ENCODE results near the gene PAPPA2.

PAPPA2 gene

GRCh38 chr1:176803596-176803995 lies 340.6 kb downstream of the PAPPA2 start:
- DNase-seq (ENCODE audit: low read depth), result no peak

DNA sequence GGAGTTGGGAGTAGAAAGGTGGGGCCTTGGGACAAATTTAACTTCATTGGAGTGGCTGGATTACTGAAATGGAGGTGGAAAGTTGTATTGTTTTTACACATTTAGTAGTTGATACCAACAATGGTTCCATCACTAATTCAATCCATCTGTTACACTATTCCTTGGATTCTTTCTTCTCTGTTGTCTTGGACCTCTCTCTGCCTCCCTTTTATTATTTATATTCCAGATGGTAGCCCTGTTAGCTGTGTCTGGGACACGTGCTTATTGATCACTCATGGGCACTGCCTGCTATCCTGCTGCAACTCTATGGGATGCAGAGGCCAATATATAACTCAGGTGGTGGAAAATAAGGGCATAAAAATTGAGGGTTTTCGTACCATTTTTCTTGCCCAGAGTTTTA lies 346.3 kb downstream of the PAPPA2 start:
- no peak for DNase-seq (ENCODE audit: low read depth)

- DNase-seq (ENCODE audit: low read depth), result no peak
Measured at GRCh38 chr1:176811511-176812288, 348.7 kb downstream of the PAPPA2 start.

DNA sequence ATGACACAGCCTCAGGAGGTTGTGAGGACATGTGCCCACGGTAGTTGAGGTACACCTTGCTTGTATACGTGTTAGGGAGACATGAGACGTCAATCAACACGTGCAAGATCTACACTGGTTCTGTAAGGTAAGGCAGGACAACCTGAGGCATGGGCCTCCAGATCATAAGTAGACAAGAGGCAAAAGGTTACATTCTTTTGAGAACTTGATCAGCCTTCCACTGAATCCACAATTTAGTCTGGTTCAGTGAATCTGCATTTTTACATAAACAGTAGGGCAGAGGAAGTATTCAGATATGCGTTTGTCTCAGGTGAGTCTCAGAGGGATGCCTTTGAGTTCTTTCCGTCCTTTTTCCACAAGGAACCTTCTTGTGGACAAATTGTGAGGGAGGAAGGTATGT lies 352.6 kb downstream of the PAPPA2 start:
- DNase-seq (ENCODE audit: low read depth), result no peak

GRCh38 chr1:176816232-176816631 lies 353.3 kb downstream of the PAPPA2 start:
- DNase-seq (ENCODE audit: low read depth), result no peak

DNA sequence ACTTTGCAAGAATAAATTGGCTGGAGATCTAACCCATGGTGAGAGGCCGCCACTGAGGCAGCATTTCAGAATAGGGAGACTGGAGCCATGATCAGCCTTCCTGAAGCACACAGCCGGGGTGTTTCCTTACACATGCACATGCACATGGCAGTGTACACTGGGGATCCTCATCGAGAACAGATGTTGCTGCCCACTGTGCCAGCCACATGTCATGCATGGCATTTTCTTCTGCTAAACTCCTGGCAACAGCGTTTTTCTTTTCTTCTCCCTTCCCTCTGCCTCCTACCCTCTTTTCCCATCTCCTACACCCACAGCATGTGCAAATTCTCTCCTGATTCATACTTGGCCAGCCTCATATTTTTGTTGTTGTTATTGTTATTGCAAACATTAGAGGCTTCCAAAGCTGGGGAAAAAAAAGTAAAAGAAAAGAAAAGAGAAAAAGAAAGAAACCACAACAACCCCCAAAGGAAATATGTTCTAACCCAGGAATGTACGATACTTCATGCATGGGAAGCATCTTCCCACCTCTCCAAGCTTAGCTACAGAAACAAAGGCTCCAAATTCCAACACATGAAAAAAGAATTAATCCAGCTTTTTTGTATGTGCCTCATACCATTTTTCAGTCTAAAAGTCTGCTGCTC lies 357.5 kb downstream of the PAPPA2 start:
- no peak for DNase-seq (ENCODE audit: low read depth)

- DNase-seq (ENCODE audit: low read depth), result no peak
Measured at GRCh38 chr1:176826265-176826664, 363.3 kb downstream of the PAPPA2 start.

GRCh38 chr1:176829261-176829660 lies 366.3 kb downstream of the PAPPA2 start:
- no peak for DNase-seq (ENCODE audit: low read depth)

DNA sequence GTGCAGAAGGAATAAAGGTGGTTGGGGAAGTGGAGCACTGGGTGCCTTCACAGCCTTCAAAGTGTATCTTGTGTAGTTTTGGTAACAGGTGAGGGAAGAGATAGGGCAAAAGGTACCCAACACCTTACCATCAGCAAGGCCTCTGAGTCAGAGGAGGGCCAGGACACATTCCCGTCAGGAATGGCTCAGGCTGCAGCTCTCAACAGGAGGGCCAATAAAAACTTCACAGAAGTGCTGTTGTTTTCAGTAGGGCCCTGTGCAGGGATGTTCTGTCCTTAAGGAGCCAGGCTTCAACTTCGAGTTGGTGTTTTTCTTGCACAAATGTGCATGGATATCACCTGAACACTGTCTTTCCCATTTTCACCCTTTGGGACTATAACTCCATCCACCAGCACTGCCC lies 368.2 kb downstream of the PAPPA2 start:
- DNase-seq (ENCODE audit: low read depth), result no peak

DNA sequence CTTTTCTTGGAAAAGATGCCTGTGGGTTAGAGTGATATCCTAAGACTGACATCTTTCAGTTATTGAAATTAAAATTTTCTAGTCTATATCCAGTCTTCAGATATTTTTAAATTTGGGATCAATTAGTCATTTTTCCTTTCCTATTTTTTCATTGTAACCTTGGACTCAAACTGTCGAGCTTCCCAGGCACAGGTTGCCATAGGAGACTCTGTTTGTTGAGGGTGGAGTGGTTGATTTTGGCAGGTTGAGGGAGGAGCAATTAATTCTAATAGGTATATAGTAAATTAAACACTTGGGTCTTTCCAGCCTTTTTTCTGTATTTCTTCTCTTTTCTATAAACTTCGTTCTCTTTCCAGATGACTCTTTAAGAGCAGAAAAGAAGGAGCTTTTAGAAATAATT lies 374.7 kb downstream of the PAPPA2 start:
- DNase-seq (ENCODE audit: low read depth), result no peak

GRCh38 chr1:176838276-176838995 lies 375.5 kb downstream of the PAPPA2 start:
- DNase-seq (ENCODE audit: low read depth), result no peak

DNA sequence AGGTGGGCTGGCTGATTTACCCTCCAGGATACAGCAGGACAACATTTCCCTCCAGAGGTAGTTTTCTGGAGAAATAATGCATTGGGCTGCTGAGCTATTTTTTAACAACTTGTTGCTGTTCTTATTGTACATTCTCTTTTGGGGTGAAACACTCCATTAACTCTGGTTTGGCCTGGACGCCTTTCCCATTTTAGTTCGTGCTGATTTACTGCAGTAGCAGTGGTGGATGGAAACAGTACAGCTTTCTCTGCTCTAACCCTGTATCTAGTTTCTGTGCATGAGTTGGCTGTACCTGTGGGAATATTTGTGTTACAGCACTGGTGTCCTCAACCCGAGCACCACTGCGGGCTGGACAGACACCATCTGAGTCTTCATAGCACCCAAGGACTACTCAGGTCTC lies 376.2 kb downstream of the PAPPA2 start:
- no peak for DNase-seq (ENCODE audit: low read depth)

GRCh38 chr1:176841238-176841637 lies 378.3 kb downstream of the PAPPA2 start:
- DNase-seq (ENCODE audit: low read depth), result no peak

- no peak for DNase-seq (ENCODE audit: low read depth)
Measured at GRCh38 chr1:176843352-176844297, 380.6 kb downstream of the PAPPA2 start.

GRCh38 chr1:176847052-176847451 lies 384.1 kb downstream of the PAPPA2 start:
- no peak for DNase-seq (ENCODE audit: low read depth)

DNA sequence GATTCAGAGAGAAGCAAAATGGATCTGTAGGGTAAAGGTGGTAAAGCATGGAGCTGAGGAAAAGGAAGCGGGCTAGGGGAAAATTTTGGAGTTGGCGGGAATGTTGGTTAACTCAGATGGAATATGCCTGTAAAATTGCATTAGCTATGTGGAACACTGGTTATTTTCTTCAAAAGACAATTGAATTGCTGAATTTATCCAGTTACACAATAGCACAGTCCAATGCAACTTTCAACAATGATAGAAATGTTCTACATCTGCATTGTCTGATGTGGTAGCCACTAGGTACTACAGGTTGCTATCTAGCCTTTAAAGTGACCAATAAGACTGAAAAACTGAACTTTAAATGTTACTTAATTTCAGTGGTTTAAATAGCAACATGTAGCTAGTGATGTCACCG lies 386.3 kb downstream of the PAPPA2 start:
- no peak for DNase-seq (ENCODE audit: low read depth)

GRCh38 chr1:176850871-176851270 lies 387.9 kb downstream of the PAPPA2 start:
- no peak for DNase-seq (ENCODE audit: low read depth)

DNA sequence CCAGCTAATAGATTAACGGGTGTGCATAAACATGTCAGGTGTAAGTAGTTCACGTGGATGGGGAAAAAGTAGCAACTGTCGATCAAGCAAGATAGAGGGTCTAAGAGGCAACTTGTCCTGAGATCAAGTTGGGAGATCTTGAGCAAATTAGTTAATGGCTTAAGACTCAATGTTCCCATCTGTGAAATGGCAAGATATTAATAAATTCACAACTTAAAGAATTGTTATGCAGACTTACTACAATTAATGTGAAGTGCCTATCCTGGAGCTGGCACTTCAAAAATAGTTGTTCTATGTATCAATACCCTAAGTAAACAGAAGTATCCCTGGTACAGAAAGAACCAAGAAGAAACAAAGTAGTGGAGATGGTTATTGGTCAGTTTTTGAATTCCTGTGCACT lies 389.1 kb downstream of the PAPPA2 start:
- DNase-seq (ENCODE audit: low read depth), result no peak

- no peak for DNase-seq (ENCODE audit: low read depth)
Measured at GRCh38 chr1:176853503-176853902, 390.5 kb downstream of the PAPPA2 start.

GRCh38 chr1:176854121-176854520 lies 391.1 kb downstream of the PAPPA2 start:
- no peak for DNase-seq (ENCODE audit: low read depth)

- DNase-seq (ENCODE audit: low read depth), result no peak
Measured at GRCh38 chr1:176854758-176855745, 392.1 kb downstream of the PAPPA2 start.
